PC-3 (cell line): Measurements from ENCODE around the gene ENTPD7. TPM values are rescaled to one million over a fixed set of nuclear protein-coding genes. Genes with fewer than 3 reads are reported as not detected.

Experiments used
- ATAC-seq: fragments of 200-7000 bp; cut with Tn5 transposase; 2 replicates; pipeline ENCODE4 v1.9.1; 2020; ENCODE audit warnings: mild to moderate bottlenecking, moderate library complexity
- BruUV-seq: library from RNA; stranded (reverse); fragments of 400-500 nt; replicated peaks from 2 replicates; lab custom pipeline; 2021; lab: Mats Ljungman, UMichigan
- CTCF ChIA-PET: fragments of 300-600 bp; sonication (Branson Sonifier 250); formaldehyde crosslinking; loops from one replicate; lab custom pipeline; 2022; ENCODE audit warnings: antibody characterized with exemption; lab: Charles Lee
- POLR2A ChIA-PET: fragments of 300-600 bp; sonication (Branson Sonifier 250); formaldehyde crosslinking; loops from one replicate; lab custom pipeline; 2022; ENCODE audit warnings: antibody characterized with exemption; ENCODE audit not compliant: unreplicated experiment; lab: Charles Lee
- DNase-seq: peaks from one replicate; pipeline ENCODE4 v3.0.0-alpha.2; 2015
- H2AFZ ChIP-seq: fragments of 300-600 bp; sonication (generic); 2 replicates; pipeline ENCODE4 v1.6.0; 2016; ENCODE audit warnings: antibody characterized with exemption, low read length
- H3F3A ChIP-seq: fragments of 300-600 bp; sonication (generic); one replicate; pipeline ENCODE4 v1.6.0; 2017; ENCODE audit warnings: antibody characterized with exemption, low read length, control low read depth, mild to moderate bottlenecking; ENCODE audit not compliant: unreplicated experiment
- H3K27ac ChIP-seq: fragments of 300-600 bp; sonication (generic); 2 replicates; pipeline ENCODE4 v1.5.1; 2016; ENCODE audit warnings: mild to moderate bottlenecking, low read length
- H3K27me3 ChIP-seq: fragments of 300-600 bp; sonication (generic); 2 replicates; pipeline ENCODE4 v1.6.1; 2016; ENCODE audit warnings: low read length, mixed read lengths
- H3K36me3 ChIP-seq: fragments of 300-600 bp; sonication (generic); 2 replicates; pipeline ENCODE4 v1.6.1; 2016; ENCODE audit warnings: low read depth, mixed run types, low read length, mixed read lengths
- H3K4me1 ChIP-seq: fragments of 300-600 bp; sonication (generic); 2 replicates; pipeline ENCODE4 v1.5.1; 2016; ENCODE audit warnings: low read length; ENCODE audit not compliant: insufficient read depth
- H3K4me2 ChIP-seq: fragments of 300-600 bp; sonication (generic); 2 replicates; pipeline ENCODE4 v1.6.0; 2016; ENCODE audit warnings: low read length
- H3K4me3 ChIP-seq: fragments of 300-600 bp; sonication (generic); 2 replicates; pipeline ENCODE4 v1.5.1; 2016; ENCODE audit warnings: mild to moderate bottlenecking, low read length, mixed read lengths
- H3K79me2 ChIP-seq: fragments of 300-600 bp; sonication (generic); 2 replicates; pipeline ENCODE4 v1.6.1; 2017; ENCODE audit warnings: low read length, mixed read lengths
- H3K9ac ChIP-seq: fragments of 300-600 bp; sonication (generic); 2 replicates; pipeline ENCODE4 v1.6.0; 2016; ENCODE audit warnings: mild to moderate bottlenecking, low read length
- H3K9me2 ChIP-seq: fragments of 300-600 bp; sonication (generic); replicated peaks from 2 replicates; pipeline ENCODE4 v1.6.1; 2016; ENCODE audit warnings: mixed run types, low read length, mixed read lengths
- H3K9me3 ChIP-seq: fragments of 300-600 bp; sonication (generic); 2 replicates; pipeline ENCODE4 v1.6.1; 2016; ENCODE audit warnings: low read length, mixed read lengths
- H4K20me1 ChIP-seq: fragments of 300-600 bp; sonication (generic); 2 replicates; pipeline ENCODE4 v1.6.1; 2016; ENCODE audit warnings: low read length, mixed read lengths
- CTCF ChIP-seq: fragments of 300-600 bp; sonication (generic); conservative IDR thresholded peaks from 2 replicates; pipeline ENCODE4 v1.5.1; 2017; ENCODE audit warnings: antibody characterized with exemption, low read depth, mild to moderate bottlenecking, low read length
- EZH2 ChIP-seq: fragments of 300-600 bp; sonication (generic); IDR thresholded peaks from one replicate; pipeline ENCODE4 v1.6.1; 2017; ENCODE audit warnings: antibody characterized with exemption, mild to moderate bottlenecking, low read length; ENCODE audit not compliant: unreplicated experiment
- EZH2phosphoT487 ChIP-seq: fragments of 300-600 bp; sonication (generic); IDR thresholded peaks from 2 replicates; pipeline ENCODE4 v1.6.1; 2018; ENCODE audit warnings: mild to moderate bottlenecking, antibody characterized with exemption, low read length, borderline replicate concordance
- intact Hi-C: fragments of 100-400 bp; cut with micrococcal nuclease; formaldehyde crosslinking; loops from 2 replicates; pipeline ENCODE4 v1.9.0; 2023
- total RNA-seq: library from RNA; depleted of rRNA; stranded (reverse); fragments of >200 nt; gene quantifications from 2 replicates; pipeline ENCODE4 v1.2.3, GENCODE V29; 2014

ENTPD7 gene
- total RNA-seq, 1 experiment from 2014 or later: 6.8 TPM

GRCh38 chr10:99730026-99730425 is 70.7 kb downstream of the ENTPD7 start:
- no peak overlapping the region for H3K4me2 ChIP-seq
- H3K27ac ChIP-seq: no peak overlapping the region
- no peak for DNase-seq
- H3F3A ChIP-seq: no peaks in the 10 kb centered on the region
- CTCF ChIA-PET: no interaction called here
- peaks cover 30% of the 10 kb centered on the region for H3K79me2 ChIP-seq
- POLR2A ChIA-PET: no interaction called here
- H3K9ac ChIP-seq: no peak overlapping the region
- peaks cover 13% of the 10 kb centered on the region for H3K36me3 ChIP-seq
- no peaks in the 10 kb centered on the region for H3K9me2 ChIP-seq
- H3K4me1 ChIP-seq: peaks cover 3% of the 10 kb centered on the region; the same call in 1 of the 2 replicates
- intact Hi-C loops: loop anchor here (5.0 kb wide), 1 partner anchor 102 kb away; no protein-coding TSS in a partner anchor
- no peak overlapping the region for H3K4me3 ChIP-seq
- no peak for TF ChIP-seq EZH2phosphoT487
- no peaks in the 10 kb centered on the region for H4K20me1 ChIP-seq
- no TSS peak for BruUV-seq
- H3K27me3 ChIP-seq: no peaks in the 10 kb centered on the region
- no peak for ATAC-seq
- no peaks in the 10 kb centered on the region for H3K9me3 ChIP-seq
- no peak overlapping the region for H2AFZ ChIP-seq

GRCh38 chr10:99731306-99732032 is 72.2 kb downstream of the ENTPD7 start:
- ChIA-PET CTCF (interaction anchor here (1.5 kb wide), 1 partner anchor 114 kb away, joined by 13 read pairs; no protein-coding TSS in a partner anchor), POLR2A (interaction anchor here (0.5 to 0.7 kb wide), 3 partner anchors 41 to 73 kb away, joined by 5 to 18 read pairs (median 7); no protein-coding TSS in a partner anchor)
- Histone ChIP-seq H3K27me3 (no peaks in the 10 kb centered on the region), H3K9ac (peak overlapping the region; percentile 91), H4K20me1 (no peaks in the 10 kb centered on the region), H3K9me2 (no peaks in the 10 kb centered on the region), H3K27ac (peak overlapping the region; percentile 89), H3K4me1 (peaks cover 3% of the 10 kb centered on the region; the same call in 1 of the 2 replicates), H3F3A (no peaks in the 10 kb centered on the region), H3K9me3 (no peaks in the 10 kb centered on the region), H3K79me2 (peaks cover 30% of the 10 kb centered on the region), H3K4me2 (peak overlapping the region; percentile 90), H3K4me3 (peak overlapping the region; percentile 95), H3K36me3 (peaks cover 6% of the 10 kb centered on the region), H2AFZ (peak overlapping the region; percentile 86)
- intact Hi-C loops: loop anchor here (1.0 to 5.0 kb wide), 2 partner anchors 101 to 115 kb away; no protein-coding TSS in a partner anchor
- DNase-seq (no peak), ATAC-seq (peak; percentile 37)
- TSS peak; percentile 88 for BruUV-seq
- TF ChIP-seq EZH2: no peak

GRCh38 chr10:99732033-99732842 is 72.9 kb downstream of the ENTPD7 start, which contains the start of the genes COX15 and CUTC:
COX15 (minus strand) TSS chr10:99732127; CDS start chr10:99732049, 78 bp downstream.
CUTC (plus strand) TSS chr10:99732234; CDS start chr10:99732349, 115 bp downstream.
- Histone ChIP-seq H3K4me2 (peak within 1 kb of the TSS; percentile 90), H3K9ac (peak within 1 kb of the TSS; percentile 91), H3K4me1 (peaks cover 3% of the 10 kb centered on the region; the same call in 1 of the 2 replicates), H3K9me2 (no peaks in the 10 kb centered on the region), H3K27ac (peak within 1 kb of the TSS; percentile 89), H3K4me3 (peak within 1 kb of the TSS; percentile 95), H3K9me3 (no peaks in the 10 kb centered on the region), H3F3A (no peaks in the 10 kb centered on the region), H4K20me1 (no peaks in the 10 kb centered on the region), H3K36me3 (0 out of 2 replicates have a peak, but pooled peaks cover 3% of the 10 kb centered on the region), H3K27me3 (no peaks in the 10 kb centered on the region), H2AFZ (peak within 1 kb of the TSS; percentile 86), H3K79me2 (peaks cover 30% of the 10 kb centered on the region)
- intact Hi-C loops: loop anchor here (1.0 to 5.0 kb wide), 2 partner anchors 100 to 114 kb away; no protein-coding TSS in a partner anchor
- peak; percentile 95 for DNase-seq
- ChIA-PET POLR2A (interaction anchor here (0.5 to 1.2 kb wide), 5 partner anchors 41 to 114 kb away, joined by 3 to 18 read pairs (median 6); no protein-coding TSS in a partner anchor), CTCF (interaction anchor here (1.5 kb wide), 1 partner anchor 114 kb away, joined by 13 read pairs; no protein-coding TSS in a partner anchor)
- ATAC-seq: peak; percentile 88
- BruUV-seq: TSS peak; percentile 78
- TF ChIP-seq EZH2phosphoT487: no peak
- no peak; the same call in 1 of the 2 replicates for TF ChIP-seq CTCF
- TF ChIP-seq EZH2: no peak
